Osteoblast (primary cell): ENCODE results near the gene GP5. TPM values are rescaled to one million over a fixed set of nuclear protein-coding genes. Genes with fewer than 3 reads are reported as not detected.

Experiments
- DNase-seq: peaks from one replicate; pipeline ENCODE4 v3.0.0; 2011; ENCODE audit warnings: low spot score, mixed read lengths; ENCODE audit not compliant: insufficient read length; ENCODE audit errors: missing footprints
- H2AFZ ChIP-seq: 2 replicates; pipeline ENCODE4 v1.6.0; 2011; ENCODE audit warnings: mild to moderate bottlenecking, low read length
- H3K27ac ChIP-seq: 2 replicates; pipeline ENCODE4 v1.5.1; 2011; ENCODE audit warnings: mild to moderate bottlenecking, low read depth, low read length, moderate library complexity
- H3K27me3 ChIP-seq: 2 replicates; pipeline ENCODE4 v1.6.0; 2012; ENCODE audit warnings: mild to moderate bottlenecking, control low read depth, inconsistent platforms, low read length, moderate library complexity; ENCODE audit not compliant: insufficient read depth
- H3K36me3 ChIP-seq: 2 replicates; pipeline ENCODE4 v1.5.1; 2011; ENCODE audit warnings: mild to moderate bottlenecking, low read length, control low read depth, moderate library complexity; ENCODE audit not compliant: insufficient read depth
- H3K4me1 ChIP-seq: 2 replicates; pipeline ENCODE4 v1.5.1; 2011; ENCODE audit warnings: mild to moderate bottlenecking, low read length, control low read depth, moderate library complexity; ENCODE audit not compliant: insufficient read depth
- H3K4me2 ChIP-seq: 2 replicates; pipeline ENCODE4 v1.6.0; 2011; ENCODE audit warnings: mild to moderate bottlenecking, low read length; ENCODE audit not compliant: insufficient read depth
- H3K4me3 ChIP-seq: fragments of 200-600 bp; sonication (generic); 3 replicates; pipeline ENCODE4 v1.5.1; 2012; ENCODE audit warnings: mild to moderate bottlenecking, low read length, inconsistent platforms; ENCODE audit not compliant: insufficient read depth
- H3K79me2 ChIP-seq: 2 replicates; pipeline ENCODE4 v1.6.0; 2012; ENCODE audit warnings: mild to moderate bottlenecking, low read length, control low read depth, inconsistent platforms; ENCODE audit not compliant: insufficient read depth
- H3K9me3 ChIP-seq: 2 replicates; pipeline ENCODE4 v1.5.1; 2011; ENCODE audit warnings: low read depth, low read length, control low read depth
- H4K20me1 ChIP-seq: 2 replicates; pipeline ENCODE4 v1.6.0; 2012; ENCODE audit warnings: mild to moderate bottlenecking, low read length, control low read depth; ENCODE audit not compliant: insufficient read depth
- total RNA-seq: library from RNA; depleted of rRNA; stranded (reverse); fragments of >200 nt; gene quantifications from 2 replicates; pipeline ENCODE4 v1.2.3, GENCODE V29; 2012
- TF ChIP-seq, protein P1 (sequence below): IDR thresholded peaks from 2 replicates; pipeline ENCODE4 v1.5.1; 2011; ENCODE audit warnings: mild to moderate bottlenecking, low read depth, low read length, moderate library complexity; ENCODE audit errors: extremely low read depth

GP5 gene
- total RNA-seq, 1 donor = 0.36 TPM

DNA sequence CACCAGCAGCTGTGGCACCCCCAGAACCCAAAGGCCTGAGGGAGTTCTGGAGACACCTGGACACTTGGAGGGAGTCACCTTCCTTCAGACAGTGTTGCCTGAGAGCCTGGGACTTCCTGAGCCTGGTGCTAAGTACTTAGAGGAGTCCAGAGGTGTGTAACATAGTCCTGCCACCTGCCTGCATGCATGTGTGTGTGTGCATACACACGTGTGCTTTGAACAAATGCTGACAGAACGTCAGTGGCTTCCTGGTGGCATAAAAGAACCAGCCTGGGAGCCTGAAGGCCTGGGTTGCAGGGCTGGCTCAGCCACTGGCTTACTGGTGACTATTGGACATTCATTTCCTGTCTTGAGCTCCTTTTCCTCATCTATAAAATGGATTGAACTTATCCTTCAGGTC lies 44.8 kb downstream of the GP5 start:
- Histone ChIP-seq H3K4me1 (no peaks in the 10 kb centered on the region), H4K20me1 (no peaks in the 10 kb centered on the region), H3K36me3 (no peaks in the 10 kb centered on the region), H3K27me3 (no peaks in the 10 kb centered on the region), H3K79me2 (no peaks in the 10 kb centered on the region), H3K27ac (no peak overlapping the region), H2AFZ (no peak overlapping the region), H3K9me3 (no peaks in the 10 kb centered on the region), H3K4me2 (no peak overlapping the region), H3K4me3 (no peak overlapping the region)
- TF ChIP-seq, protein P1, sequence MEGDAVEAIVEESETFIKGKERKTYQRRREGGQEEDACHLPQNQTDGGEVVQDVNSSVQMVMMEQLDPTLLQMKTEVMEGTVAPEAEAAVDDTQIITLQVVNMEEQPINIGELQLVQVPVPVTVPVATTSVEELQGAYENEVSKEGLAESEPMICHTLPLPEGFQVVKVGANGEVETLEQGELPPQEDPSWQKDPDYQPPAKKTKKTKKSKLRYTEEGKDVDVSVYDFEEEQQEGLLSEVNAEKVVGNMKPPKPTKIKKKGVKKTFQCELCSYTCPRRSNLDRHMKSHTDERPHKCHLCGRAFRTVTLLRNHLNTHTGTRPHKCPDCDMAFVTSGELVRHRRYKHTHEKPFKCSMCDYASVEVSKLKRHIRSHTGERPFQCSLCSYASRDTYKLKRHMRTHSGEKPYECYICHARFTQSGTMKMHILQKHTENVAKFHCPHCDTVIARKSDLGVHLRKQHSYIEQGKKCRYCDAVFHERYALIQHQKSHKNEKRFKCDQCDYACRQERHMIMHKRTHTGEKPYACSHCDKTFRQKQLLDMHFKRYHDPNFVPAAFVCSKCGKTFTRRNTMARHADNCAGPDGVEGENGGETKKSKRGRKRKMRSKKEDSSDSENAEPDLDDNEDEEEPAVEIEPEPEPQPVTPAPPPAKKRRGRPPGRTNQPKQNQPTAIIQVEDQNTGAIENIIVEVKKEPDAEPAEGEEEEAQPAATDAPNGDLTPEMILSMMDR = no peak
- DNase-seq = no peak

DNA sequence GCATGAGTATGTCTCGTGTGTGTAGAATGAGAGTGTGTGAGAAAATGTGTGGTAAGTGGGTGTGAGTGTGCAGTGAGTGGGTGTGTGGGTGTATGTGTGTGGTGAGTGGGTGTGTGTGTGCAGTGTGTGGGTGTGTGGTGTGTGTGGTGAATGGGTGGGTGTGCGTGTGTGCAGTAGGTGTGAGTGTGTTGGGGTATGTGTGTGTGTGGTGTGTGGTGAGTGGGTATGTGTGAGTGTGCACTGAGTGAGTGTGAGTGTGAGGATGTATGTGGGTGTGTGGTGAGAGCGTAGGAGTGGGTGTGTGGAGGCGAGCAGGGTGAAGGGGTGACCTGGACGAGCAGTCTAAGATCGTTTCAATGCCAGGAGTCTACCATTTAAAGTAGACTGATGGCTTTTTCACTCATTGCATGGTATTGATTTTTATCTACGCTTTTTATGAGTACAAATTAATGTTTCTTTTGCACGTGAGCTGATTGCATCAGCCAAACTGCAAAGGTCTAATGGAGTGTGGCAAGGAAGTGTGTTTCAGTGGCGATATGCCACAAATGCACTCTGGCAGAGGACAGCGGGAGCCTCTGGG lies 46.3 kb downstream of the GP5 start:
- Histone ChIP-seq H3K4me3 (no peak overlapping the region), H3K27ac (no peak overlapping the region), H3K36me3 (no peaks in the 10 kb centered on the region), H3K9me3 (no peaks in the 10 kb centered on the region), H3K79me2 (no peaks in the 10 kb centered on the region), H3K4me1 (no peaks in the 10 kb centered on the region), H2AFZ (no peak overlapping the region), H3K27me3 (no peaks in the 10 kb centered on the region), H4K20me1 (no peaks in the 10 kb centered on the region), H3K4me2 (no peak overlapping the region)
- no peak for DNase-seq
- TF ChIP-seq, protein P1 = no peak

DNA sequence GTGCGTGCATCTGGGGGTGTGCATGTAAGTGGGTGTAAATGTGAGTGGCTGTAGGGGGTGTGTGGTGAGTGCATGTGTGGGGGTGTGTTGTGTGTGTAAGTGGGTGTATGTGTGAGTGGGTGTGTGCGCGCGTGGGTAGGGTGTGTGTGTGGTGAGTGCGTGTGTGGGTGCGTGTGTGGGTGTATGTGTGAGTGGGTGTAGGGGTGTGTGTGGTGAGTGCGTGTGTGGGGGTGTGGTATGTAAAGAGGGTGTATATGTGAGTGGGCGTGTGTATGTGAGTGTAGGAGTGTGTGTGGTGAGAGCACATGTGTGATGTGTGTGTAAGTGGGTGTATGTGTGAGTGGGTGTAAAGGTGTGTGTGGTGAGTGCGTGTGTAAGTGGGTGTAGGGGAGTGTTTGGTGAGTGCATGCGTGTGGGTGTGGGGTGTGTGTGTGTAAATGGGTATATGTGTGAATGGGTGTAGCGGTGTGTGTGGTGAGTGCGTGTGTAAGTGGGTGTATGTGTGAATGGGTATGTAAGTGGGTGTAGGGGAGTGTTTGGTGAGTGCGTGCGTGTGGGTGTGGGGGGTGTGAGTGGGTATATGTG lies 47.0 kb downstream of the GP5 start:
- DNase-seq = no peak
- Histone ChIP-seq H2AFZ (no peak overlapping the region), H3K36me3 (no peaks in the 10 kb centered on the region), H3K9me3 (no peaks in the 10 kb centered on the region), H3K27ac (no peak overlapping the region), H4K20me1 (no peaks in the 10 kb centered on the region), H3K79me2 (no peaks in the 10 kb centered on the region), H3K4me1 (no peaks in the 10 kb centered on the region), H3K27me3 (no peaks in the 10 kb centered on the region), H3K4me3 (no peak overlapping the region), H3K4me2 (no peak overlapping the region)
- TF ChIP-seq, protein P1 = no peak

DNA sequence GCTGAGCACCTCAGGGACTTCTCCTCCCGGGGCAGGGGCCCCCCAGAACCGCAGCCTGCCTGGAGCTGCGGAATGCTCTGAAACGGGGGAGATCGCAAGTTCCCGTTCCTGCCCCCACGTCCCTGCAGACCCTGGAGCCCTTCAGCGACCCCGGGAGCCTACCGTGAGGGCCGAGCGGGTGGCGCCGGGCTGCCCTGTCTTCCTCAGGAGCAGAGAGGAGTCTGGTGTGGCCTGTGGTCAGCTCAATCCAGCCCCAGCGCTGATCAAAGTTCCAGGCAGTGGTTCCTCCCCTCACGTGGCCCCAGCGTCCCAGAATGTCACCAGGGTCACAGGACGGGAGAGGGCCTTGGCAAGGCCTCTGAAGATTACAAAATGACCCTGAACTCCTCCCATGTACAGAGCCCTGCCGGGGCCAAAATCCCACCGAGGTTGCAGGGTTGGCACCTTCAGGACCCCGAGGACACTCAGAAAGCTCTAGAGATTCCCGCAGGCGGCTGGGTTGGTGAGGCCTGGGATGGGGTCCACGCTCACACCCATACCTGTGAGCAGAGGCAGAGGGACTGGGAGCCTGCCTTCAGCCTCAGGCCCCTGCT lies 47.9 kb downstream of the GP5 start, which contains the start of gene CPN2:
CPN2 (minus strand) TSS at position 249 of the 593 bp plus-strand sequence. CDS start 8,626 bp downstream, outside the sequence.
- no peaks in the 10 kb centered on the region for H3K36me3 ChIP-seq
- H3K4me2 ChIP-seq = peak within 1 kb of the TSS; percentile 9
- no peak within 1 kb of the TSS for H3K4me3 ChIP-seq
- H2AFZ ChIP-seq = no peak within 1 kb of the TSS
- H3K9me3 ChIP-seq = no peaks in the 10 kb centered on the region
- H3K79me2 ChIP-seq = no peaks in the 10 kb centered on the region
- H4K20me1 ChIP-seq = no peaks in the 10 kb centered on the region
- H3K27me3 ChIP-seq = no peaks in the 10 kb centered on the region
- H3K4me1 ChIP-seq = peaks cover 3% of the 10 kb centered on the region
- DNase-seq = no peak
- TF ChIP-seq, protein P1 = no peak
- peak within 1 kb of the TSS; percentile 40 for H3K27ac ChIP-seq
